Hematopoietic multipotent progenitor cell treated with erythropoietin and hydrocortisone succinate and interleukin-3 and kit ligand, for 6 days (in vitro differentiated cells): ENCODE data around the gene PCNX3.
"Not testable (repeated sequence)": the region's sequence is repeated elsewhere in the genome, so short reads cannot be mapped to it uniquely, and the experiment has no call there.

Source experiments
- DNase-seq: peaks from one replicate; pipeline ENCODE4 v3.0.0-alpha.2; 2015

The PCNX3 gene

DNA sequence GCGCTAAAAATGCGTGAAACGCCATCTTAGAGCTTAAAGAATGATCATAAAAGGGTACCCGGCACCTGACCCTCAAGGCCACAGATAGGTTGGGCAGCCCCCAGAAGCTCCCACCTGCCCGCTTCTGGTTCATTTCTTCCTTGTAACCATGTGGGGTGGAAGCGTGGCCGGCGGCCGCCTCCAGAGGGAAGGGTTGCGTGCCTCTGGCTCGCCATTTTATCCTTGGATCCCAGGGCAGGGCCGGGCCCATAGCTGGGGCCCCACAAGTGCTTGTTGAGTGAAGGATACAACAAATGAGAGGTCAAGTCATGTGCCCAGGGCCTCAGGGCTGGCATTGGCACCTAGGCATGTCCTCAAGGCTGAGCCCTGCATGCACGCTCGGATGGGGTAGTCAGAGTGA is 5.9 kb downstream of the PCNX3 start:
- no peak for DNase-seq

DNA sequence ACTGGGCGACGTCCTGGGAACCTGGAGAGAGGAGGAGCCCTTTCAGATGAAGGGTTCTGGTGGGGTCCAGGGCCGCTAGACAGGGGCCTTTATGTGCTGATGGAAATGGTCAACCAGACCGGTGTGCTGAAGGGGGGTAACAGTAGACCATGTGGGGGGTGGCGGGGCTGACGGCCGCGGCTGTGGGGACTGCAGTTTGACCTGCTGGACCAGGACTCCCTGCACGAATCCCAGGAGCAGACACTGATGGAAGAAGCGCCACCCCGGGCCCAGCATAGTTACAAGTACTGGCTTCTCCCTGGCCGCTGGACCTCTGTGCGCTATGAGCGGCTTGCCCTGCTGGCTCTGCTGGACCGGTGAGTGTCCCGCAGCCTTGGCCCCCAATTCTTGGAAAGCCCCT is 6.4 kb downstream of the PCNX3 start:
- DNase-seq = no peak

GRCh38 chr11:65623177-65623576 is 7.6 kb downstream of the PCNX3 start:
- DNase-seq = no peak

- no peak for DNase-seq
Observed at GRCh38 chr11:65623852-65624616, 8.5 kb downstream of the PCNX3 start.

DNA sequence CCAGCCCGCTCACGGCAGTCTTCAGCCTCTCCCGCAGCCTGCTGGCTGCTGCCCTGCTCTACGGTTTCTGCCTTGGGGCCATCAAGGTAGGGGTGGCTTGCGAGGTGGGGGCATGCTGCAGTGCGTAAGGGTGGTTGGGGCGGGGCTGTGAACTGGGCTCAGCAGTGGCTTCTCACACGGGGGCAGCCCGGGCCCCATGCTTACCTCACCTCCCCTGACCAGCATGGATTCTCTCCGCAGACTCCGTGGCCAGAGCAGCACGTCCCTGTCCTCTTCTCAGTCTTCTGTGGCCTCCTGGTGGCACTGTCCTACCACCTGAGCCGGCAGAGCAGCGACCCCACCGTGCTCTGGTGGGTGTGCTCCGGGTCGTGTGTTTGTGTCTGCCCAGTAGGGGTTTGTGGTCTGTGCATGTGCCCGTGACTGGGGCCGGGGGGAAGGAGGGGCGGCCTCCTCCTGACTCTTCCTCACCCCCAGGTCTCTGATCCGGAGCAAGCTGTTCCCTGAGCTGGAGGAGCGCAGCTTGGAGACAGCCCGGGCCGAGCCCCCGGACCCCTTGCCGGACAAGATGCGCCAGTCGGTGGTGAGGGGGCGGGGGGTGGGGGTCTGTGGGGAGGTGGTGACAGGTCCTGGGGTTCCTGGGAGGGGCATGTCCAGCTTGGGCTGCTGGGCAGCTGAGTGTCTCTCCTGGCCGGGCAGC is 9.5 kb downstream of the PCNX3 start:
- DNase-seq = no peak

DNA sequence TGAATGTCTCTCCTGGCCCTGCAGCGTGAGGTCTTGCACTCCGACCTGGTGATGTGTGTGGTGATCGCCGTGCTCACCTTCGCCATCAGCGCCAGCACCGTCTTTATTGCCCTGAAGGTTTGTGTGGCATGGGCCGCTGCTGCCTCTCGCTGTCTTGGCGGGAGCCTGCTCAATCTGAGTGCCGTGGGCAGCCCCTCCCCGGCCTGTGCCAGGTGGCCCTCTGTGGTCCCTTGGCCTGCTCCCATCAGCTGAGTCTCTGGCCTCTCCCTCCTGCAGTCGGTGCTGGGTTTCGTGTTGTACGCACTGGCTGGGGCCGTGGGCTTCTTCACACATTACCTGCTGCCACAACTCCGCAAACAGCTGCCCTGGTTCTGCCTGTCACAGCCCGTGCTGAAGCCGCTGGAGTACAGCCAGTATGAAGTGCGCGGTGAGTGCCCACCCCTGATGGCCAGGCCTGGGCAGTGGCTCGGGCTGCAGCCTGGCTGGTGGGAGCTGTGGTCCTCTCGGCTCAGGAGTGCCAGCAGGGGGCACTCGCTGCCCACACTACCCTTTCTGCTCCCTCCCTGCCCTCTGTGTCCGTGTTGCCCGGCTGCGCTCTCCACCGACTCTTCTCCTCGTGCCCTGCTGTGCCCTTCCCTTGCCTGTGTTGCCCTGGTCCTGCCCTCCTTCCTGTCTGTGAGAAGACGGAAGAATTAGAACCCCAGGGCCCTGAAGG is 10.2 kb downstream of the PCNX3 start:
- DNase-seq = peak; percentile 83

DNA sequence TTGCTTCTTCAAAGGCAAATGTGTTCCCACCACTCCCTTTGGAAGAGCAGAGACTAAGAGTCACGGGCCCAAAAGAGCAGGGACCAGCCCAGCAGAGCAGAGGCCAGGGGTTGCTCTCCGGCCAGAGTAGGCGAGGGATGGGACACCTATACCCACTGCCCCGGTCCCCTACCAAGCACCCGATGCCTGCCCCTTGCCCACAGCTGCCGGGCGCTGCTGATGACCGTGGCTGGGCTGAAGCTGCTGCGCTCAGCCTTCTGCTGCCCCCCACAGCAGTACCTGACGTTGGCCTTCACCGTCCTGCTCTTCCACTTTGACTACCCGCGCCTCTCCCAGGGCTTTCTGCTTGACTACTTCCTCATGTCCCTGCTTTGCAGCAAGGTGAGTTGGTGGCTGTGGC is 11.6 kb downstream of the PCNX3 start:
- no peak for DNase-seq

- DNase-seq = no peak
Observed at GRCh38 chr11:65629579-65629978, 14.0 kb downstream of the PCNX3 start.

GRCh38 chr11:65630215-65630614 is 14.6 kb downstream of the PCNX3 start:
- DNase-seq = no peak

- no peak for DNase-seq
Observed at GRCh38 chr11:65633390-65634108, 18.0 kb downstream of the PCNX3 start.

- DNase-seq = no peak
Observed at GRCh38 chr11:65634109-65634436, 18.5 kb downstream of the PCNX3 start.

DNA sequence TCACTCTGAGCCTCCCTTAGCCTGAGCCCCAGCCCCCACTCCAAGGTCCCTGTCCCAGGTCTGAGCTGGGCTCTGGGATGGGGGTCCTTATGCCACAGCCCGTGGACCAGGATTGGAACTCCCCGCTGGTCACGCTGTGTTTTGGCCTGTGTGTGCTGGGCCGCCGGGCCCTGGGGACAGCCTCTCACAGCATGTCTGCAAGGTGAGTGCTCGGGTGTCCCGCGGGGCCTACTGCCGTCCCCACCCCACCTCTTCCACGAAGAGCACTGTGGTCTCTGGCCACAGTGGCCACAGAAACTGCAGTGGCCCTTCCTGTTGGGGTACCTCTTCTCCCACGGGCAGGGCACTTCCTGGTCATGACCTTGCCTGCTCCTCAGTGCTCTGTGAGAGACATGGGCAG is 18.9 kb downstream of the PCNX3 start:
- no peak for DNase-seq

DNA sequence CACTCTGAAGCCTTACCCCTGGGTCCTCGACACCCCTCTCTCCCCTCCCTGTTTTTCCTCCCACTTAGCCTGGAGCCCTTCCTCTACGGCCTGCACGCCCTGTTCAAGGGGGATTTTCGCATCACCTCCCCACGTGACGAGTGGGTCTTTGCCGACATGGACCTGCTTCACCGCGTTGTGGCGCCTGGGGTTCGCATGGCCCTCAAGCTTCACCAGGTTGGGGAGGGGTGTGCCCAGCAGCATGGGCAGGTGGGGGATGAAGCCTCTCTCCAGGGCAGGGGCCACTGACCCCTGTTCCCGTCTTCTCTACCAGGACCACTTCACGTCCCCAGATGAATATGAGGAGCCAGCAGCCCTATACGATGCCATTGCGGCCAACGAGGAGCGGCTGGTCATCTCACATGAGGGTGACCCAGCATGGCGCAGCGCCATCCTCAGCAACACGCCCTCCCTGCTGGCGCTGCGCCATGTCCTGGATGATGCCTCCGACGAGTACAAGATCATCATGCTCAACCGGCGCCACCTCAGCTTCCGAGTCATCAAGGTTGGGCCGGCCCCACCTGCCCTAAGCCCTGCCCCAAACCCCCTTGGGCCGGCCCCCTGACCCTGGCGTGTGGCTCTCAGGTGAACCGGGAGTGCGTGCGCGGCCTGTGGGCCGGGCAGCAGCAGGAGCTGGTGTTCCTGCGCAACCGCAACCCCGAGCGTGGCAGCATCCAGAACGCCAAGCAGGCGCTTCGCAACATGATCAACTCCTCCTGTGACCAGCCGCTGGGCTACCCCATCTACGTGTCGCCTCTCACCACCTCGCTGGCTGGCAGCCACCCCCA is 19.5 kb downstream of the PCNX3 start:
- no peak for DNase-seq

DNA sequence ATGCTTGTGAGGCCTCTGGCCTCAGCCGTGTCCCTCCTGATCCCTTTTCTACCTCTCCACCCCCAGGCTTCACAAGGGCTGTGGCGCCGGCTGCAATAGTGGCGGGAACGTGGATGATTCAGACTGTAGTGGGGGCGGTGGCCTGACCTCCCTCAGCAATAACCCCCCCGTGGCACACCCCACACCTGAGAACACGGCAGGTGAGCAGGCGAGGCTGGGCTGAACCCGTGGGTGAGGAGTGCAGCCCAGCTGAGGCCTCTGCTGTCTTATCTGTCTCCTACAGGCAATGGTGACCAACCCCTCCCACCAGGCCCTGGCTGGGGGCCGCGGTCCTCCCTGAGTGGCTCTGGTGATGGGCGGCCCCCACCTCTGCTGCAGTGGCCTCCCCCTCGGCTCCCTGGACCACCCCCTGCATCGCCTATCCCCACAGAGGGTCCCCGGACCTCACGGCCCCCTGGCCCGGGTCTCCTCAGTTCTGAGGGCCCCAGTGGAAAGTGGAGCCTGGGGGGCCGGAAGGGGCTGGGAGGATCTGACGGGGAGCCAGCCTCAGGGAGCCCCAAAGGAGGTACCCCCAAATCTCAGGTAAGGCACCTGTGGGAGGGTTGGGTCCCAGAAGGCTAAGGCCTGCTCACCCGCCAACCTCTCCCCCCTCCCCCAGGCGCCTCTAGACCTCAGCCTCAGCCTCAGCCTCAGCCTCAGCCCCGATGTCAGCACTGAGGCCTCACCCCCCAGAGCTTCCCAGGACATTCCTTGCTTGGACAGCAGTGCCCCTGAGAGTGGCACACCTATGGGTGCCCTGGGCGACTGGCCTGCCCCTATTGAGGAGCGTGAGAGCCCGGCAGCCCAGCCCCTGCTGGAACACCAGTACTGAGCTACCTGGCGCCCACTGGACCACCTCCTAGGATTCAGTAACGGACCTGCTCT is 20.8 kb downstream of the PCNX3 start:
- DNase-seq = peak; percentile 76

DNA sequence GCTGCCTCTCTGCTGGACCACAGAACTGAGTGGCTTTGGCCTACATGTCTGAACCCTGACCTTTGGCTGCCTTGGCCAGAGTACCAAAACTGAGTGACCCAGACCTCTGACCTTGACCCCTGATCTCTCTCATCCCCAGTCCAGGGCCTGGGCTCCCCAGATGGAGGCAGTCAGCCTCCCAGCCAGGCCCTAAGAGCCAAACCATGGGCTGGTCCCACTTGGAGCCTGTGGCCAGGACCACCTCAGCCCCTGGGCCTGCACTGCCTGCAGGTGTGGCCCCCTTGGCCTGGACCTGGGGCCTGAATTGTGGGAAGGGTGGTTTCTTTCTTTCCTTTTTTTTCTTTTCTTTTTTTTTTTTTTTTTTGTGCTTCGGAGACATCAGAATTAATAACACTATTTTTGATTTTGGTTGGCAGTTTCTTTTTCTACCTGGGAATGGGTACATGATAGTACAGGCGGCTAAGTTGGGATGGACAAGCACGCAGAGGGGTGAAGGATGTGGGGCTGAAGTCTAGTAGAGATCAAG is 21.5 kb downstream of the PCNX3 start:
- DNase-seq = no peak

DNA sequence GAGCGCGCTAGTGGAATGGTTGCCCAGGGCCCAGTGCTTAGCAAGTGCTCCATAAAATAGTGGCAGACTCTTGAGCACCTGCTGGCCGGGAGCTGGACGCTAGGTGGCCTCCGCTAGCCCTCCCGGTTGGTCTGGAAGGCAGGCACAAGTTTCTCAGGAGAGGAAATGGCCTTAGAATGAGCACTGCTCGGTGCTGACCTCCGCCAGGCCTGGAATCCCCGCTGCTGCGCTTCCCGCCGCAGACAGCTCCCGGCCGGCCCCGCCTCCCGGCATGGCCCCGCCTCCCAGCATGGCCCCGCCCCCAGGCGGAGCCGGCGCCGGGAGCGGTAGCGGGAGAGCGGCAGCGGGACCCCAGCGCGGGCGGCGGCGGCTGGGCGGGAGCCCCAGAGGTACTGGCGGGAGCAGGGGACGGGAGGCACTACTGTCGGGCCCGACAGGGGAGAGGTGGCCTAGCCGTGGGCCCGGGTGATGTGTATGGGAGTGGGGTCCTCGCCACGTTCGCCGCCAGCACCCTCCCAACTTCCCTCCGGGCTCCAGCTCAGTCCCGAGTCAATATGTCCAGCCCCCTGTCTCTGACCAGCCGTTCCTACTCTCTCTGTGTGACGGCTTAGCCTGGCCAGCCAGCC is 22.3 kb downstream of the PCNX3 start, which contains the start of gene SIPA1:
SIPA1 (plus strand) TSS at position 308 of the 626 bp plus-strand sequence. CDS start 2,821 bp downstream, outside the sequence.
- DNase-seq = peak; percentile 75

- DNase-seq = not testable (repeated sequence)
Observed at GRCh38 chr11:65639228-65639597, 23.6 kb downstream of the PCNX3 start.

- peak; percentile 37 for DNase-seq
Observed at GRCh38 chr11:65639623-65640482, 24.3 kb downstream of the PCNX3 start.
